Nephron (organoid): Measurements from ENCODE around the gene S100A13.

Source experiments
- H3K27ac Mint-ChIP-seq, 3 experiments: 2 replicates each; pipeline ENCODE4 v1.8.0; 2020; ENCODE audit warnings: mixed read lengths in 3 of 3, mild to moderate bottlenecking in 2 of 3, moderate library complexity in 1 of 3
- H3K27me3 Mint-ChIP-seq: 2 replicates; pipeline ENCODE4 v1.8.0; 2021; ENCODE audit warnings: low read depth, mild to moderate bottlenecking, moderate library complexity, mixed read lengths
- H3K36me3 Mint-ChIP-seq: 2 replicates; pipeline ENCODE4 v1.8.0; 2020; ENCODE audit warnings: low read depth, mixed read lengths
- H3K4me1 Mint-ChIP-seq: 2 replicates; pipeline ENCODE4 v1.8.0; 2020; ENCODE audit warnings: mixed read lengths
- H3K4me3 Mint-ChIP-seq, 3 experiments: 2 replicates each; pipeline ENCODE4 v1.8.0; 2020; ENCODE audit warnings: mild to moderate bottlenecking in 3 of 3, mixed read lengths in 3 of 3, moderate library complexity in 2 of 3
- H3K9me3 Mint-ChIP-seq: 2 replicates; pipeline ENCODE4 v1.8.0; 2020; ENCODE audit warnings: mixed read lengths
- CTCF ChIP-seq, 3 experiments: fragments of 200-600 bp; sonication (generic); IDR thresholded peaks; one replicate each; pipeline ENCODE4 v1.5.0; 2021; ENCODE audit warnings: antibody characterized with exemption in 3 of 3; ENCODE audit not compliant: unreplicated experiment in 3 of 3

The S100A13 gene

GRCh38 chr1:153619171-153619570 lies 8.1 kb downstream of the S100A13 start:
- no peaks in the 10 kb centered on the region for H3K9me3 Mint-ChIP-seq
- H3K27ac Mint-ChIP-seq: no peak overlapping the region
- H3K27me3 Mint-ChIP-seq: no peaks in the 10 kb centered on the region
- H3K36me3 Mint-ChIP-seq: peaks cover 37% of the 10 kb centered on the region
- peaks cover 26% of the 10 kb centered on the region for H3K4me1 Mint-ChIP-seq
- no peak for TF ChIP-seq CTCF (IDR thresholded peaks at IDR 0.05; ENCODE audit: unreplicated experiment in 3 of 3)
- H3K4me3 Mint-ChIP-seq: no peak overlapping the region

- peak overlapping the region in 2 of 3 experiments; percentile 66 to 74 for H3K27ac Mint-ChIP-seq
- H3K36me3 Mint-ChIP-seq: peaks cover 27% of the 10 kb centered on the region
- peak; percentile 28 to 48 (median 35) for TF ChIP-seq CTCF (IDR thresholded peaks at IDR 0.05; ENCODE audit: unreplicated experiment in 3 of 3)
- H3K4me3 Mint-ChIP-seq: no peak overlapping the region
- H3K4me1 Mint-ChIP-seq: peaks cover 27% of the 10 kb centered on the region
- no peaks in the 10 kb centered on the region for H3K9me3 Mint-ChIP-seq
- H3K27me3 Mint-ChIP-seq: no peaks in the 10 kb centered on the region
These were observed 9.6 kb downstream of the S100A13 start for GRCh38 chr1:153617663-153618062.

GRCh38 chr1:153616917-153617311 lies 10.4 kb downstream of the S100A13 start:
- Mint-ChIP-seq H3K4me3 (no peak overlapping the region), H3K4me1 (peaks cover 34% of the 10 kb centered on the region), H3K9me3 (no peaks in the 10 kb centered on the region), H3K27ac (peak overlapping the region; percentile 66 to 88 (median 74)), H3K36me3 (peaks cover 21% of the 10 kb centered on the region), H3K27me3 (no peaks in the 10 kb centered on the region)
- TF ChIP-seq CTCF (IDR thresholded peaks at IDR 0.05; ENCODE audit: unreplicated experiment in 3 of 3): no peak

GRCh38 chr1:153616144-153616916 lies 11.0 kb downstream of the S100A13 start, which contains the start of gene S100A14:
TSS of gene S100A14 (minus strand) at chr1:153616325. CDS start at chr1:153615858, 467 bp downstream.
- Mint-ChIP-seq H3K4me3 (peak within 1 kb of the TSS in 2 of 3 experiments; percentile 38 to 44), H3K27ac (peak within 1 kb of the TSS; percentile 66 to 88 (median 74)), H3K9me3 (no peaks in the 10 kb centered on the region), H3K4me1 (peaks cover 40% of the 10 kb centered on the region), H3K36me3 (peaks cover 21% of the 10 kb centered on the region), H3K27me3 (no peaks in the 10 kb centered on the region)
- no peak for TF ChIP-seq CTCF (IDR thresholded peaks at IDR 0.05; ENCODE audit: unreplicated experiment in 3 of 3)

- H3K4me1 Mint-ChIP-seq: peaks cover 42% of the 10 kb centered on the region
- no peaks in the 10 kb centered on the region for H3K27me3 Mint-ChIP-seq
- H3K36me3 Mint-ChIP-seq: peaks cover 17% of the 10 kb centered on the region
- no peak overlapping the region for H3K4me3 Mint-ChIP-seq
- H3K27ac Mint-ChIP-seq: peak overlapping the region in 2 of 3 experiments; percentile 66 to 88
- TF ChIP-seq CTCF (IDR thresholded peaks at IDR 0.05; ENCODE audit: unreplicated experiment in 3 of 3): no peak
- H3K9me3 Mint-ChIP-seq: no peaks in the 10 kb centered on the region
These were observed 11.9 kb downstream of the S100A13 start for GRCh38 chr1:153615406-153615805.

GRCh38 chr1:153614906-153615305 lies 12.4 kb downstream of the S100A13 start:
- Mint-ChIP-seq H3K27me3 (no peaks in the 10 kb centered on the region), H3K4me3 (peak overlapping the region in 2 of 3 experiments; percentile 23 to 61), H3K9me3 (no peaks in the 10 kb centered on the region), H3K4me1 (peaks cover 46% of the 10 kb centered on the region), H3K36me3 (peaks cover 12% of the 10 kb centered on the region), H3K27ac (peak overlapping the region; percentile 62 to 90 (median 90))
- TF ChIP-seq CTCF (IDR thresholded peaks at IDR 0.05; ENCODE audit: unreplicated experiment in 3 of 3): no peak
